ENCODE results near the gene FILIP1L. TPM values are rescaled to one million over a fixed set of nuclear protein-coding genes. Genes with fewer than 3 reads are reported as not detected.

Gene FILIP1L
- total RNA-seq, 2 experiments from 2014 or later: not detected

- Histone ChIP-seq H2AFZ (ENCODE audit: low read length) (no peak overlapping the region), H3K4me2 (ENCODE audit: low read length) (peak overlapping the region; percentile 33; the same call in 1 of the 2 replicates), H3K36me3 (ENCODE audit: insufficient read depth, low read length) (no peaks in the 10 kb centered on the region), H3K9me2 (ENCODE audit: insufficient read depth, low read length) (no peaks in the 10 kb centered on the region), H4K20me1 (ENCODE audit: insufficient read depth, low read length) (0 out of 2 replicates have a peak, but pooled peaks cover 4% of the 10 kb centered on the region), H3K27ac (ENCODE audit: low read depth, low read length, poor library complexity, severe bottlenecking) (no peak overlapping the region), H3K79me2 (ENCODE audit: insufficient read depth, low read depth, low read length) (no peaks in the 10 kb centered on the region), H3K4me3 (ENCODE audit: low read depth, low read length, poor library complexity, severe bottlenecking) (no peak overlapping the region), H3K9me3 (ENCODE audit: low read length) (no peaks in the 10 kb centered on the region), H3K4me1 (ENCODE audit: insufficient read depth, low read length, poor library complexity, severe bottlenecking) (peaks cover 9% of the 10 kb centered on the region)
- ChIA-PET CTCF (ENCODE audit: unreplicated experiment) (interaction anchor here (0.5 to 1.1 kb wide), 2 partner anchors 180 to 187 kb away, joined by 3 read pairs; no protein-coding TSS in a partner anchor), POLR2A (interaction anchor here (0.7 to 2.2 kb wide), 10 partner anchors 8 to 1672 kb away, joined by 3 to 7 read pairs (median 4); no protein-coding TSS in a partner anchor)
- DNase-seq (ENCODE audit: low spot score): no peak
- no TSS peak for BruUV-seq (replicated peaks)
- no peak for TF ChIP-seq CTCF (conservative IDR thresholded peaks at IDR 0.05; ENCODE audit: low read length)
- TF ChIP-seq EZH2phosphoT487 (IDR thresholded peaks at IDR 0.05; ENCODE audit: borderline replicate concordance, low read depth, low read length): no peak
- intact Hi-C loops (cut with micrococcal nuclease; ENCODE audit: unreplicated experiment): no loop called here
These were observed 40.5 kb downstream of the FILIP1L start for GRCh38 chr3:100073714-100074307.

GRCh38 chr3:100073049-100073713 is 41.1 kb downstream of the FILIP1L start:
- H4K20me1 ChIP-seq (ENCODE audit: insufficient read depth, low read length): 0 out of 2 replicates have a peak, but pooled peaks cover 4% of the 10 kb centered on the region
- H3K4me2 ChIP-seq (ENCODE audit: low read length): peak overlapping the region; percentile 33; the same call in 1 of the 2 replicates
- POLR2A ChIA-PET: interaction anchor here (0.7 to 2.2 kb wide), 6 partner anchors 9 to 250 kb away, joined by 3 to 6 read pairs (median 4); no protein-coding TSS in a partner anchor
- intact Hi-C loops (cut with micrococcal nuclease; ENCODE audit: unreplicated experiment): no loop called here
- no peak overlapping the region for H2AFZ ChIP-seq (ENCODE audit: low read length)
- no peaks in the 10 kb centered on the region for H3K9me3 ChIP-seq (ENCODE audit: low read length)
- H3K79me2 ChIP-seq (ENCODE audit: insufficient read depth, low read depth, low read length): no peaks in the 10 kb centered on the region
- no peaks in the 10 kb centered on the region for H3K9me2 ChIP-seq (ENCODE audit: insufficient read depth, low read length)
- no peak for DNase-seq (ENCODE audit: low spot score)
- no peak overlapping the region for H3K4me3 ChIP-seq (ENCODE audit: low read depth, low read length, poor library complexity, severe bottlenecking)
- H3K4me1 ChIP-seq (ENCODE audit: insufficient read depth, low read length, poor library complexity, severe bottlenecking): peaks cover 9% of the 10 kb centered on the region
- no peak overlapping the region for H3K27ac ChIP-seq (ENCODE audit: low read depth, low read length, poor library complexity, severe bottlenecking)
- TF ChIP-seq CTCF (conservative IDR thresholded peaks at IDR 0.05; ENCODE audit: low read length): no peak
- TF ChIP-seq EZH2phosphoT487 (IDR thresholded peaks at IDR 0.05; ENCODE audit: borderline replicate concordance, low read depth, low read length): no peak
- BruUV-seq (replicated peaks): no TSS peak
- H3K36me3 ChIP-seq (ENCODE audit: insufficient read depth, low read length): no peaks in the 10 kb centered on the region
- CTCF ChIA-PET (ENCODE audit: unreplicated experiment): interaction anchor here (1.1 kb wide), 1 partner anchor 181 kb away, joined by 3 read pairs; no protein-coding TSS in a partner anchor
